ENCODE data around the gene CYFIP2.

CYFIP2 gene

DNA sequence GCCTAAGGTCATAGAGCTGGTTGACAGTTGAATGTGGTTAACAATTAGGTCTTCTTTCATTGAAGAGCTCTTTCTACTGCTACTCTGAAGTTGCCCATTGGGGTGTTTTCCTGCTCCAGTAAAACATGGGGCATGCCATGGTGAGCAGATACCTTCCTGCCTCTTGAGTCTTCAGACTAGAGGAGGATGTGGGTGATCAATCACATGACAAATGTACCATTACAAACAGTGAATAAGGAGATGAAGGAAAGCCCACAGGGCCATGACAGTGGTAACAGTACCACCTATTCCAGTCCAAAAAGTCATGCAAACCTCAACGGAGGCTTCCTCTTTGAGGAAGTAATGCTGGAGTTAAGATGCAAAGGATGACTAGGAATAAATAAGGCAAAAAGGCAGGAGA is 73.5 kb downstream of the CYFIP2 start:
- DNase-seq (ENCODE audit: low read depth in 1 of 2, low spot score in 1 of 2), result no peak
- TF ChIP-seq, protein P1, sequence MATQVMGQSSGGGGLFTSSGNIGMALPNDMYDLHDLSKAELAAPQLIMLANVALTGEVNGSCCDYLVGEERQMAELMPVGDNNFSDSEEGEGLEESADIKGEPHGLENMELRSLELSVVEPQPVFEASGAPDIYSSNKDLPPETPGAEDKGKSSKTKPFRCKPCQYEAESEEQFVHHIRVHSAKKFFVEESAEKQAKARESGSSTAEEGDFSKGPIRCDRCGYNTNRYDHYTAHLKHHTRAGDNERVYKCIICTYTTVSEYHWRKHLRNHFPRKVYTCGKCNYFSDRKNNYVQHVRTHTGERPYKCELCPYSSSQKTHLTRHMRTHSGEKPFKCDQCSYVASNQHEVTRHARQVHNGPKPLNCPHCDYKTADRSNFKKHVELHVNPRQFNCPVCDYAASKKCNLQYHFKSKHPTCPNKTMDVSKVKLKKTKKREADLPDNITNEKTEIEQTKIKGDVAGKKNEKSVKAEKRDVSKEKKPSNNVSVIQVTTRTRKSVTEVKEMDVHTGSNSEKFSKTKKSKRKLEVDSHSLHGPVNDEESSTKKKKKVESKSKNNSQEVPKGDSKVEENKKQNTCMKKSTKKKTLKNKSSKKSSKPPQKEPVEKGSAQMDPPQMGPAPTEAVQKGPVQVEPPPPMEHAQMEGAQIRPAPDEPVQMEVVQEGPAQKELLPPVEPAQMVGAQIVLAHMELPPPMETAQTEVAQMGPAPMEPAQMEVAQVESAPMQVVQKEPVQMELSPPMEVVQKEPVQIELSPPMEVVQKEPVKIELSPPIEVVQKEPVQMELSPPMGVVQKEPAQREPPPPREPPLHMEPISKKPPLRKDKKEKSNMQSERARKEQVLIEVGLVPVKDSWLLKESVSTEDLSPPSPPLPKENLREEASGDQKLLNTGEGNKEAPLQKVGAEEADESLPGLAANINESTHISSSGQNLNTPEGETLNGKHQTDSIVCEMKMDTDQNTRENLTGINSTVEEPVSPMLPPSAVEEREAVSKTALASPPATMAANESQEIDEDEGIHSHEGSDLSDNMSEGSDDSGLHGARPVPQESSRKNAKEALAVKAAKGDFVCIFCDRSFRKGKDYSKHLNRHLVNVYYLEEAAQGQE (IDR thresholded peaks at IDR 0.05; ENCODE audit: insufficient replicate concordance, low read depth), result no peak
- TF ChIP-seq, protein P2, sequence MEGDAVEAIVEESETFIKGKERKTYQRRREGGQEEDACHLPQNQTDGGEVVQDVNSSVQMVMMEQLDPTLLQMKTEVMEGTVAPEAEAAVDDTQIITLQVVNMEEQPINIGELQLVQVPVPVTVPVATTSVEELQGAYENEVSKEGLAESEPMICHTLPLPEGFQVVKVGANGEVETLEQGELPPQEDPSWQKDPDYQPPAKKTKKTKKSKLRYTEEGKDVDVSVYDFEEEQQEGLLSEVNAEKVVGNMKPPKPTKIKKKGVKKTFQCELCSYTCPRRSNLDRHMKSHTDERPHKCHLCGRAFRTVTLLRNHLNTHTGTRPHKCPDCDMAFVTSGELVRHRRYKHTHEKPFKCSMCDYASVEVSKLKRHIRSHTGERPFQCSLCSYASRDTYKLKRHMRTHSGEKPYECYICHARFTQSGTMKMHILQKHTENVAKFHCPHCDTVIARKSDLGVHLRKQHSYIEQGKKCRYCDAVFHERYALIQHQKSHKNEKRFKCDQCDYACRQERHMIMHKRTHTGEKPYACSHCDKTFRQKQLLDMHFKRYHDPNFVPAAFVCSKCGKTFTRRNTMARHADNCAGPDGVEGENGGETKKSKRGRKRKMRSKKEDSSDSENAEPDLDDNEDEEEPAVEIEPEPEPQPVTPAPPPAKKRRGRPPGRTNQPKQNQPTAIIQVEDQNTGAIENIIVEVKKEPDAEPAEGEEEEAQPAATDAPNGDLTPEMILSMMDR (IDR thresholded peaks at IDR 0.05; ENCODE audit: insufficient read depth, low read length), result no peak
- TF ChIP-seq GABPA (IDR thresholded peaks at IDR 0.05; ENCODE audit: low read depth) (no peak), SPI1 (IDR thresholded peaks at IDR 0.05; ENCODE audit: borderline replicate concordance, low read depth) (no peak), POLR2AphosphoS5 (IDR thresholded peaks at IDR 0.05; ENCODE audit: low read depth) (no peak)
- Histone ChIP-seq H3K4me3 (replicated peaks; ENCODE audit: insufficient read depth, low read length) (no peak overlapping the region), H3K27ac (replicated peaks) (no peak overlapping the region), H3K27me3 (ENCODE audit: insufficient read depth, poor library complexity, severe bottlenecking) (no peaks in the 10 kb centered on the region)

DNA sequence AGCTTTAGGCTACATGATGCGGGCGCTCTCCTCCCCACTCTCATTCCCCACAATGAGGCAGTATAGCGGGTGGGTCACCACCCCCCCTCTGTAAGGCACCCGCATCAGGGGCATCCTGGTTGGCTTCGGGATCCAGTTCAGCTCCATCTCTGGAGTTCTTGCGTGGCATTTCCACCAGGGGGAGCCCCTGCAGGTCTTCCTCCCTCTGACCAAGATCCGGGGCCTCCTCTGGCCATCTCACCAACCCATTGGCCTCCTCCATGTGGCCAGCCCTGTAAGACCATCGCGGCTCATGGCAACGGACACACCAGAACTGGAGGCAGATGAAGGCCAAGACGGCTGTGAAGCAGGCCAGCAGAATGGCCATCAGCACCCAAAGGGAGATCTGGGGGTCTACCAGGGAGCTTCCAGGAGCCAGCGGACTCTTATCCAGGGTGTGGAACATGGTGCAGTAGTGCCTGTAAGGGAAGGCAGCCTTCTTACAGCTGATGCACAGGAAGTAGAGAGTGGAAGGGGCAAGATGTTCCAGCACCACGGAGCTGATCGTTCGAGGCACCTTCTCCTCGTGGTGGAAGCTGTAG is 77.0 kb downstream of the CYFIP2 start:
- no peak for TF ChIP-seq POLR2AphosphoS5 (IDR thresholded peaks at IDR 0.05; ENCODE audit: low read depth)
- TF ChIP-seq, protein P2 (IDR thresholded peaks at IDR 0.05; ENCODE audit: insufficient read depth, low read length), result peak; percentile 40
- Histone ChIP-seq H3K27ac (replicated peaks) (no peak overlapping the region), H3K27me3 (ENCODE audit: insufficient read depth, poor library complexity, severe bottlenecking) (no peaks in the 10 kb centered on the region), H3K4me3 (replicated peaks; ENCODE audit: insufficient read depth, low read length) (no peak overlapping the region)
- DNase-seq (ENCODE audit: low read depth in 1 of 2, low spot score in 1 of 2), result peak in 1 of 2 experiments; percentile 8

DNA sequence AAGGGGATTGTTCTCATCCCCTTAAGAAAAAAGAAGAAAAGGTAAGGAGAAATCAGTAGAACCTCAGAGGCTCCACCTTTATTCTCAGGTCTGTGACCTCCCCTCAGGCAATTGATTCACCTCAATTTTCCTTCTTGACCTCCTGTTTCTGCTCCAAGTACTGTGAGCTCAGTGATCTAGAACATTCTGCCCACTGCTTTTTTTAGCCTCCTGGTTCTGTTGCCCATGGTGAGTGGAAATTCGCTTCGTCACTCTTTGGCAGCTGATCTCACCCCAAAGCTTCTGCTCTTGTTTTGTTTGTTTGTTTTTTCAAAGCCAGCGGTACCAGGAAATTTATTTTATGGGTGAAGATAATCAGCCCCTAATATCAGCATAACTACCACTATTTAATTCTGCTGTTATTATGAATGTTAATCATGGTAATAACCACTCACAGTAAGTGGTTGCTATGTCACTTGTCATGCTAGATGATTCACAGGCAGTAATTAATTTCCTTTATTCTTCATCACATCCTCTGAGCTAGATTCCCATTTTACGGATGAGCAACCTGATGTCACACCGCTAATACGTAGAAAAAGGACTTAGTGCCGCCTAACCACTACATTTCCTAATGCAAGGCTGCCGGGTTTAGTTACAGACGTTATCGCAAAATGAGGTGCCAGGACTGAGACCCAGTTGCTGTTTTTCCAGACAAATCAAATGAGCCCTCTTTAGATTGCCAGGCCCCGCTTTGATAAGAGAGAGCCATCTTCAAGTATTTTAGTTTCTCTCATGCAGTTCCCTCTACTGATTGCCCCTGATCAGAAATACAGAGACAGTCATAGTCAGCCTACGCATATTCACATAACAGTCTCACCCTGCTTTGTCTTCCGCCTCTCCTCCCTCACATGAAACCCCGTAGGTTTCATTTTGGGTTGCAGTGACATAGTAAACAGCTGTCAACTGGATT is 78.2 kb downstream of the CYFIP2 start:
- no peak overlapping the region for H3K4me3 ChIP-seq (replicated peaks; ENCODE audit: insufficient read depth, low read length)
- DNase-seq (ENCODE audit: low read depth in 1 of 2, low spot score in 1 of 2), result no peak
- H3K27me3 ChIP-seq (ENCODE audit: insufficient read depth, poor library complexity, severe bottlenecking), result no peaks in the 10 kb centered on the region
- no peak overlapping the region for H3K27ac ChIP-seq (replicated peaks)
- TF ChIP-seq, protein P2 (IDR thresholded peaks at IDR 0.05; ENCODE audit: insufficient read depth, low read length), result no peak
- TF ChIP-seq, protein P1 (IDR thresholded peaks at IDR 0.05; ENCODE audit: insufficient replicate concordance, low read depth), result no peak
- TF ChIP-seq GABPA (IDR thresholded peaks at IDR 0.05; ENCODE audit: low read depth) (no peak), POLR2AphosphoS5 (IDR thresholded peaks at IDR 0.05; ENCODE audit: low read depth) (no peak), SPI1 (IDR thresholded peaks at IDR 0.05; ENCODE audit: borderline replicate concordance, low read depth) (no peak)

Measured in HL-60 (cell line).